ENCODE data around the gene CAST. TPM values are rescaled to one million over a fixed set of nuclear protein-coding genes. Genes with fewer than 3 reads are reported as not detected.

The CAST gene
- total and polyA plus RNA-seq, 2 donors (not counting 1 experiment from before 2014, with no cell fraction given), result 41.0 to 231 TPM

Other genes starting within 250 kb of the CAST start
- gene PCSK1, start 229.1 kb upstream of the CAST start, total RNA-seq, result not detected in 2 replicates
- not detected in 2 replicates for gene PCSK1, start 229.1 kb upstream of the CAST start, polyA plus RNA-seq
- 48.5 and 61.5 TPM in 2 replicates for gene ERAP1, start 145.6 kb downstream of the CAST start, total RNA-seq
- gene ERAP1, start 145.6 kb downstream of the CAST start, polyA plus RNA-seq, result 9.2 and 14.2 TPM in 2 replicates
- 74.2 and 76.5 TPM in 2 replicates for gene ERAP2, start 214.1 kb downstream of the CAST start, total RNA-seq
- 18.5 and 30.7 TPM in 2 replicates for gene ERAP2, start 214.1 kb downstream of the CAST start, polyA plus RNA-seq